GM12878 (cell line): ENCODE measurements around the gene WNK1. TPM values are rescaled to one million over a fixed set of nuclear protein-coding genes. Genes with fewer than 3 reads are reported as not detected.

Experiments
- ATAC-seq: fragments of 200-7000 bp; cut with Tn5 transposase; 3 replicates; pipeline ENCODE4 v1.9.1; 2020; ENCODE audit warnings: mild to moderate bottlenecking, moderate library complexity
- BruUV-seq: library from RNA; stranded (reverse); fragments of 400-500 nt; replicated peaks from 2 replicates; lab custom pipeline; 2021; lab: Mats Ljungman, UMichigan
- CTCF ChIA-PET: fragments of 300-600 bp; sonication (Branson Sonifier 250); formaldehyde crosslinking; extraction: SDS; loops from one replicate; lab custom pipeline; 2021; ENCODE audit warnings: inconsistent platforms; lab: Yijun Ruan, JAX
- POLR2A ChIA-PET: fragments of 350-600 bp; formaldehyde crosslinking; extraction: SDS; loops from one replicate; lab custom pipeline; 2021; ENCODE audit warnings: inconsistent platforms; lab: Charles Lee
- RAD21 ChIA-PET: fragments of 300-600 bp; sonication (Branson Sonifier 250); formaldehyde crosslinking; loops from one replicate; lab custom pipeline; 2023; ENCODE audit warnings: antibody characterized with exemption; ENCODE audit not compliant: unreplicated experiment; lab: Charles Lee
- SMC1A ChIA-PET: fragments of 300-600 bp; sonication (Branson Sonifier 250); formaldehyde crosslinking; loops from one replicate; lab custom pipeline; 2023; ENCODE audit not compliant: unreplicated experiment, uncharacterized antibody; lab: Charles Lee
- DNase-seq: peaks from one replicate; pipeline ENCODE4 v3.0.0-alpha.2; 2011; ENCODE audit warnings: low read depth, low spot score
- FAIRE-seq: peaks from 3 replicates; lab custom pipeline; 2011; peaks lifted over from hg19 to GRCh38; lab: Jason Lieb, UNC
- H2AFZ ChIP-seq: 2 replicates; pipeline ENCODE4 v1.6.0; 2011; ENCODE audit warnings: low read depth, low read length, control low read depth; ENCODE audit not compliant: control insufficient read depth
- H3K27ac ChIP-seq: 2 replicates; pipeline ENCODE4 v1.5.1; 2011; ENCODE audit warnings: control low read depth; ENCODE audit not compliant: control insufficient read depth, insufficient read depth
- H3K27me3 ChIP-seq, 2 experiments: replicated peaks in 1 of 2; 2 replicates each; pipeline versions ENCODE4 v1.6.0 to v1.6.1; 2011; ENCODE audit warnings: low read length in 1 of 2; ENCODE audit not compliant: control insufficient read depth in 2 of 2, insufficient read depth in 2 of 2
- H3K36me3 ChIP-seq, 2 experiments: 2 replicates each; pipeline ENCODE4 v1.5.1; 2011; ENCODE audit warnings: low read length in 1 of 2; ENCODE audit not compliant: control insufficient read depth in 2 of 2, insufficient read depth in 2 of 2
- H3K4me1 ChIP-seq: 2 replicates; pipeline ENCODE4 v1.6.1; 2011; ENCODE audit warnings: mild to moderate bottlenecking, low read length, moderate library complexity, mixed read lengths; ENCODE audit not compliant: control insufficient read depth, insufficient read depth
- H3K4me2 ChIP-seq: 2 replicates; pipeline ENCODE4 v1.6.0; 2011; ENCODE audit warnings: control low read depth; ENCODE audit not compliant: control insufficient read depth, insufficient read depth
- H3K4me3 ChIP-seq: fragments of 200-600 bp; sonication (generic); 2 replicates; pipeline ENCODE4 v1.5.1; 2016
- H3K79me2 ChIP-seq: 2 replicates; pipeline ENCODE4 v1.6.0; 2011; ENCODE audit warnings: low read length; ENCODE audit not compliant: control insufficient read depth, insufficient read depth
- H3K9ac ChIP-seq: 2 replicates; pipeline ENCODE4 v1.8.0; 2011; ENCODE audit warnings: low read length, control low read depth, mixed read lengths; ENCODE audit not compliant: control insufficient read depth, insufficient read depth
- H3K9me3 ChIP-seq: replicated peaks from 3 replicates; pipeline ENCODE4 v1.5.1; 2011; ENCODE audit warnings: mild to moderate bottlenecking, low read length; ENCODE audit not compliant: control insufficient read depth, insufficient read depth
- H4K20me1 ChIP-seq: 2 replicates; pipeline ENCODE4 v1.6.0; 2011; ENCODE audit not compliant: control insufficient read depth, insufficient read depth
- BHLHE40 ChIP-seq, 2 experiments: fragments of 450-650 bp in 1 of 2; IDR thresholded peaks; 2 replicates each; pipeline ENCODE4 v1.6.1; 2011 to 2017; ENCODE audit warnings: low read depth in 2 of 2, borderline replicate concordance in 1 of 2, improper control_type of control experiment in 1 of 2, low read length in 1 of 2, mild to moderate bottlenecking in 1 of 2
- CEBPB ChIP-seq, 2 experiments: fragments of 150-350 bp in 1 of 2; IDR thresholded peaks; 2 replicates each; pipeline ENCODE4 v1.6.1; 2012 to 2014; ENCODE audit warnings: low read depth in 2 of 2, low read length in 2 of 2, borderline replicate concordance in 1 of 2, inconsistent platforms in 1 of 2
- CHD1 ChIP-seq: IDR thresholded peaks from 2 replicates; pipeline ENCODE4 v1.6.1; 2012; ENCODE audit warnings: low read depth, low read length, improper control_type of control experiment
- CREB1 ChIP-seq: IDR thresholded peaks from 2 replicates; pipeline ENCODE4 v1.6.1; 2012; ENCODE audit warnings: low read depth, mild to moderate bottlenecking, inconsistent platforms
- DPF2 ChIP-seq: fragments of 450-650 bp; IDR thresholded peaks from 2 replicates; pipeline ENCODE4 v1.6.1; 2017; ENCODE audit warnings: mild to moderate bottlenecking
- E2F8 ChIP-seq: fragments of 450-650 bp; IDR thresholded peaks from 2 replicates; pipeline ENCODE4 v1.6.1; 2018; ENCODE audit warnings: mild to moderate bottlenecking, low read depth, moderate library complexity; ENCODE audit not compliant: partially characterized antibody
- E4F1 ChIP-seq: fragments of 450-650 bp; IDR thresholded peaks from 2 replicates; pipeline ENCODE4 v1.6.1; 2018; ENCODE audit warnings: borderline replicate concordance, mild to moderate bottlenecking; ENCODE audit not compliant: partially characterized antibody
- FOXK2 ChIP-seq: fragments of 450-650 bp; IDR thresholded peaks from 2 replicates; pipeline ENCODE4 v1.6.1; 2017; ENCODE audit warnings: mild to moderate bottlenecking, moderate library complexity
- HCFC1 ChIP-seq: fragments of 150-350 bp; IDR thresholded peaks from 2 replicates; pipeline ENCODE4 v1.6.1; 2014; ENCODE audit warnings: low read length
- NFIC ChIP-seq: IDR thresholded peaks from 2 replicates; pipeline ENCODE4 v1.6.1; 2012; ENCODE audit warnings: low read depth, mild to moderate bottlenecking, inconsistent platforms, low read length, moderate library complexity
- NFYB ChIP-seq: IDR thresholded peaks from 2 replicates; pipeline ENCODE4 v1.6.1; 2011; ENCODE audit warnings: low read depth, mild to moderate bottlenecking, low read length, improper control_type of control experiment, moderate library complexity; ENCODE audit not compliant: insufficient read depth
- RELA ChIP-seq: fragments of 450-650 bp; IDR thresholded peaks from 2 replicates; pipeline ENCODE4 v1.8.0; 2014; ENCODE audit warnings: borderline replicate concordance; ENCODE audit not compliant: partially characterized antibody
- RUNX3 ChIP-seq: IDR thresholded peaks from 2 replicates; pipeline ENCODE4 v1.6.1; 2012; ENCODE audit warnings: low read length, inconsistent platforms
- SIN3A ChIP-seq: IDR thresholded peaks from 2 replicates; pipeline ENCODE4 v1.6.1; 2012; ENCODE audit warnings: low read depth, low read length, improper control_type of control experiment
- SPI1 ChIP-seq: IDR thresholded peaks from 2 replicates; pipeline ENCODE4 v1.6.1; 2011; ENCODE audit warnings: low read depth, mild to moderate bottlenecking, low read length, moderate library complexity, borderline replicate concordance; ENCODE audit not compliant: insufficient read depth
- SREBF2 ChIP-seq: IDR thresholded peaks from 2 replicates; pipeline ENCODE4 v1.6.1; 2012; ENCODE audit warnings: mild to moderate bottlenecking, low read length
- TCF7 ChIP-seq: IDR thresholded peaks from 2 replicates; pipeline ENCODE4 v1.6.1; 2014; ENCODE audit warnings: antibody characterized with exemption, borderline replicate concordance
- whole genome bisulfite sequencing: methylation state at CpG from one replicate; pipeline ENCODE4 v1.1.6; 2016; ENCODE audit warnings: low lambda C conversion rate; ENCODE audit not compliant: insufficient replicate concordance, insufficient coverage; ENCODE audit errors: missing lambda C conversion rate; 5-methylcytosine and 5-hydroxymethylcytosine counted together
- in situ Hi-C: fragments of 300-500 bp; cut with MboI; formaldehyde crosslinking; loops from 9 replicates; pipeline ENCODE4 v1.14.3; 2018; ENCODE audit warnings: mixed read lengths
- intact Hi-C: fragments of 100-400 bp; cut with micrococcal nuclease; formaldehyde crosslinking; loops from one replicate; pipeline ENCODE4 v1.14.2; 2022; ENCODE audit not compliant: unreplicated experiment
- polyA plus RNA-seq, 11 experiments: library from polyadenylated mRNA; depleted of rRNA in 4 of 11; unstranded in 6 of 11; stranded (reverse) in 5 of 11; fragments of >200 nt; fragmentation: Nextera tagmentation in 4 of 11; fragmentation: Illumina TruSeq in 1 of 11; extraction: Ambion mirVana in 4 of 11; extraction: Trizol in 1 of 11; gene quantifications; 1 replicate in 1 of 11; 2 replicates in 10 of 11; pipeline versions ENCODE4 v1.2.1 to v1.2.3, GENCODE V29; 2011 to 2016; ENCODE audit warnings: inconsistent platforms in 2 of 11, missing spikeins in 2 of 11, low read depth in 1 of 11
- total RNA-seq, 4 experiments: library from RNA; depleted of rRNA in 3 of 4; stranded (reverse); fragments of >200 nt in 3 of 4; fragmentation: Illumina TruSeq in 1 of 4; extraction: Trizol in 1 of 4; gene quantifications; 2 replicates each; pipeline versions ENCODE4 v1.2.1 to v1.2.3, GENCODE V29; 2013 to 2021

WNK1 gene
- total and polyA plus RNA-seq, 10 of the 15 experiments (the other 5 are each of a cell fraction or from before 2014, with no cell fraction given): 9.6 to 151 (median 86.6) TPM

- FAIRE-seq: peak; percentile 35
- Histone ChIP-seq H3K9ac (peak overlapping the region; percentile 79), H3K36me3 (no peaks in the 10 kb centered on the region; a peak in 2 of 4 replicates), H3K79me2 (peaks cover 79% of the 10 kb centered on the region), H2AFZ (no peak overlapping the region), H3K27ac (peak overlapping the region; percentile 85), H3K4me1 (no peaks in the 10 kb centered on the region), H3K4me3 (peak overlapping the region; percentile 94), H3K27me3 (no peaks in the 10 kb centered on the region), H4K20me1 (peaks cover 7% of the 10 kb centered on the region), H3K9me3 (no peaks in the 10 kb centered on the region), H3K4me2 (peak overlapping the region; percentile 78)
- intact Hi-C loops: no loop called here
- no TSS peak for BruUV-seq
- 1% methylated on average over 63 of the region's 63 CpGs for WGBS
- ChIA-PET SMC1A (interaction anchor here (0.8 to 5.0 kb wide), 13 partner anchors 22 to 139 kb away, joined by 3 to 87 read pairs (median 7); no protein-coding TSS in a partner anchor), POLR2A (interaction anchor here (0.6 to 6.7 kb wide), 10 partner anchors 12 to 178 kb away, joined by 3 to 72 read pairs (median 6); no protein-coding TSS in a partner anchor), CTCF (interaction anchor here (1.1 to 6.4 kb wide), 5 partner anchors 52 to 178 kb away, joined by 3 to 102 read pairs (median 3); no protein-coding TSS in a partner anchor), RAD21 (interaction anchor here (0.8 to 9.6 kb wide), 11 partner anchors 10 to 178 kb away, joined by 3 to 396 read pairs (median 7); no protein-coding TSS in a partner anchor)
- in situ Hi-C loops: loop anchor here (5.0 kb wide), 2 partner anchors 82 to 177 kb away; no protein-coding TSS in a partner anchor
- DNase-seq: no peak
- peak; percentile 37 for ATAC-seq
- no peak for TF ChIP-seq CREB1
- no peak; the same call in 1 of the 2 replicates for TF ChIP-seq RUNX3
- no peak for TF ChIP-seq CEBPB (IDR thresholded peaks at IDR 0.05; ENCODE audit: borderline replicate concordance in 1 of 2, low read depth in 2 of 2, low read length in 2 of 2)
- TF ChIP-seq SREBF2: no peak
- 0 out of 4 replicates have a peak, but pooled peaks of 1 of the 2 experiments have one; percentile 28 for TF ChIP-seq BHLHE40 (IDR thresholded peaks at IDR 0.05; ENCODE audit: borderline replicate concordance in 1 of 2, low read depth in 2 of 2, low read length in 1 of 2)
- TF ChIP-seq E2F8: no peak
- no peak for TF ChIP-seq FOXK2
- TF ChIP-seq NFIC: no peak
- TF ChIP-seq CHD1: no peak; the same call in 1 of the 2 replicates
- no peak for TF ChIP-seq NFYB
- no peak for TF ChIP-seq RELA
- TF ChIP-seq SPI1: peak; percentile 34; the same call in 1 of the 2 replicates
- no peak for TF ChIP-seq SIN3A
- no peak for TF ChIP-seq DPF2
- no peak for TF ChIP-seq HCFC1
- TF ChIP-seq TCF7: no peak
- TF ChIP-seq E4F1: no peak
Observed at GRCh38 chr12:753611-754472, 1.5 kb downstream of the WNK1 start.
